GM12878 (cell line): ENCODE results near the gene CAPN10. TPM values are rescaled to one million over a fixed set of nuclear protein-coding genes. Genes with fewer than 3 reads are reported as not detected.

Experiments used
- CREM ChIP-seq: IDR thresholded peaks from 2 replicates; pipeline ENCODE4 v1.6.1; 2014; ENCODE audit warnings: antibody characterized with exemption, low read depth
- ETV6 ChIP-seq, 2 experiments: fragments of 450-650 bp in 1 of 2; IDR thresholded peaks in 1 of 2; conservative IDR thresholded peaks in 1 of 2; 2 replicates each; pipeline ENCODE4 v1.6.1; 2014; ENCODE audit warnings: antibody characterized with exemption in 1 of 2, borderline replicate concordance in 1 of 2, low read depth in 1 of 2, mild to moderate bottlenecking in 1 of 2, moderate library complexity in 1 of 2
- HDGF ChIP-seq: fragments of 450-650 bp; IDR thresholded peaks from 2 replicates; pipeline ENCODE4 v1.6.1; 2016; ENCODE audit warnings: antibody characterized with exemption
- JUND ChIP-seq: IDR thresholded peaks from 2 replicates; pipeline ENCODE4 v1.6.1; 2012; ENCODE audit warnings: low read depth, mild to moderate bottlenecking, low read length, improper control_type of control experiment, moderate library complexity
- LARP7 ChIP-seq: fragments of 450-650 bp; IDR thresholded peaks from 2 replicates; pipeline ENCODE4 v1.6.1; 2017; ENCODE audit warnings: mild to moderate bottlenecking
- MAX ChIP-seq: IDR thresholded peaks from 2 replicates; pipeline ENCODE4 v1.6.1; 2012; ENCODE audit warnings: low read depth, low read length, improper control_type of control experiment
- POU2F2 ChIP-seq: IDR thresholded peaks from 3 replicates; pipeline ENCODE4 v1.6.1; 2011; ENCODE audit warnings: low read depth, mild to moderate bottlenecking, low read length, borderline replicate concordance
- SP1 ChIP-seq: IDR thresholded peaks from one replicate; pipeline ENCODE4 v1.6.1; 2011; ENCODE audit warnings: low read depth, low read length
- SREBF1 ChIP-seq: IDR thresholded peaks from 2 replicates; pipeline ENCODE4 v1.6.1; 2012; ENCODE audit warnings: mild to moderate bottlenecking, low read length
- STAT1 ChIP-seq: fragments of 450-650 bp; conservative IDR thresholded peaks from 2 replicates; pipeline ENCODE4 v1.6.1; 2014; ENCODE audit warnings: antibody characterized with exemption, mild to moderate bottlenecking
- SUZ12 ChIP-seq: fragments of 200-600 bp; sonication (generic); IDR thresholded peaks from one replicate; pipeline ENCODE4 v1.6.1; 2018; ENCODE audit warnings: antibody characterized with exemption, mild to moderate bottlenecking; ENCODE audit not compliant: unreplicated experiment
- TAF1 ChIP-seq: IDR thresholded peaks from 2 replicates; pipeline ENCODE4 v1.6.1; 2011; ENCODE audit warnings: mild to moderate bottlenecking, low read depth, low read length, borderline replicate concordance
- TCF3 ChIP-seq: IDR thresholded peaks from 2 replicates; pipeline ENCODE4 v1.6.1; 2012; ENCODE audit warnings: low read depth, mild to moderate bottlenecking, low read length, borderline replicate concordance; ENCODE audit not compliant: insufficient read depth
- YY1 ChIP-seq: IDR thresholded peaks from 2 replicates; pipeline ENCODE4 v1.6.1; 2011; ENCODE audit warnings: low read depth, mild to moderate bottlenecking, low read length
- ZBED1 ChIP-seq: IDR thresholded peaks from 2 replicates; pipeline ENCODE4 v1.6.1; 2016; ENCODE audit warnings: borderline replicate concordance
- ZNF207 ChIP-seq: fragments of 450-650 bp; IDR thresholded peaks from 2 replicates; pipeline ENCODE4 v1.6.1; 2014; ENCODE audit warnings: antibody characterized with exemption, mild to moderate bottlenecking, borderline replicate concordance
- polyA plus RNA-seq, 11 experiments: library from polyadenylated mRNA; depleted of rRNA in 4 of 11; unstranded in 6 of 11; stranded (reverse) in 5 of 11; fragments of >200 nt; fragmentation: Nextera tagmentation in 4 of 11; fragmentation: Illumina TruSeq in 1 of 11; extraction: Ambion mirVana in 4 of 11; extraction: Trizol in 1 of 11; gene quantifications; 1 replicate in 1 of 11; 2 replicates in 10 of 11; pipeline versions ENCODE4 v1.2.1 to v1.2.3, GENCODE V29; 2011 to 2016; ENCODE audit warnings: inconsistent platforms in 2 of 11, missing spikeins in 2 of 11, low read depth in 1 of 11
- total RNA-seq, 4 experiments: library from RNA; depleted of rRNA in 3 of 4; stranded (reverse); fragments of >200 nt in 3 of 4; fragmentation: Illumina TruSeq in 1 of 4; extraction: Trizol in 1 of 4; gene quantifications; 2 replicates each; pipeline versions ENCODE4 v1.2.1 to v1.2.3, GENCODE V29; 2013 to 2021
- TF ChIP-seq, protein P1 (sequence below): fragments of 450-650 bp; IDR thresholded peaks from 2 replicates; pipeline ENCODE4 v1.6.1; 2016; ENCODE audit warnings: mild to moderate bottlenecking
- TF ChIP-seq, protein P2 (sequence below): fragments of 450-650 bp; conservative IDR thresholded peaks from 2 replicates; pipeline ENCODE4 v1.6.1; 2017; ENCODE audit warnings: mild to moderate bottlenecking, moderate library complexity

CAPN10 gene
- total and polyA plus RNA-seq, 10 of the 15 experiments (the other 5 are each of a cell fraction or from before 2014, with no cell fraction given): 0.37 to 40.6 (median 17.5) TPM

DNA sequence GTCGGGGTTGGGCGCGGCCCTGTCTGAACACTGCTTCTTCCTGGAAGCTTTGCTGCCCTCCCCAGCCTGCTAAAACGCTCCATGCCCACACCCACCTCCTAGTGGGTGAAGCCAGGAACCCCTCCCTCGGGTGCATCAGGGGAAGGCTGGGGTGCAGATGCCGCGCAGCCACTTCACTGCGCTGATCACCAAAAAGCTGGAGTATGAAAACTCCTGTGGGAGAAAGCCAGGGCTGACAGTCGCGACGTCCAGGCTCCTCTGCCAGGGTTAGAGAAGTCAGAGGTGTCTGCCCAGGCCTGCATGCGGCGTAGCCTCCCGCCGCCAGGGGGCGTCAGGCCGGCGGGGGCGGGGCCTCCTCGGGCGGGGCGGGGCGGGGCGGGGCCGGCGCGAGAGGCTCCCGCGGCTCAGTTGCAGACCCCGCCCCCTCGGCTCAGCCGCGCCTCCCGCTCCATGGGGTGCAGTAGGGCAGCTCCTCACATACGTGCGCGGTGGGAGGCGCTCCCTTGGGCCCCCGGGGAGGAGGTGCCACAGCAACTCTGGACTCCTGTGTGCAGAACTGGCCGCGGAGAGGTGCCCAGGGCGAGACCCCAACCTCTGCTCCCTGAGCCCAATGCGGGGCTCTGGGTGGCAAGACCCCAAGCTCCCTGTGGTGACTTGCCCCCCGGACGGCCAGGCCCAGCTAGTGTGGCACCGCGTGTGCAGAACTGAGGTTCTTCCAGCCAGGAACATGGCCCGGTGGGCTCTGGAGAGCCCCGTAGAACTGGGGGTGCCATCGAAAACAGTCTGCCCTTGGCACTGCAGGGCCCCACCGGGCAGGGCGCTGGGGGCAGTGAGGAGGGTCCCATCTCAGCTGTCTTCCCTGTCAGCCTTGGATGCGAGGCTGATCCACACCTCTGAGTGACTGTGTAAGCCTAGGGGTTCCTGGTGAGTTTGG, 20.1 kb upstream of the CAPN10 start (continued):
- TF ChIP-seq ETV6 (conservative IDR thresholded peaks at IDR 0.05 in 1 of 2, IDR thresholded peaks at IDR 0.05 in 1 of 2; ENCODE audit: borderline replicate concordance in 1 of 2, low read depth in 1 of 2) (no peak), JUND (0 out of 2 replicates have a peak, but pooled peaks have one; percentile 9), LARP7 (peak; percentile 23; the same call in 1 of the 2 replicates), MAX (0 out of 2 replicates have a peak, but pooled peaks have one; percentile 5), SP1 (peak; percentile 54), ZBED1 (no peak), TAF1 (peak; percentile 35; the same call in 1 of the 2 replicates), POU2F2 (peak; percentile 70; the same call in 2 of the 3 replicates), HDGF (peak; percentile 49), YY1 (peak; percentile 60), TCF3 (no peak), CREM (peak; percentile 58), STAT1 (no peak), SREBF1 (no peak), ZNF207 (0 out of 2 replicates have a peak, but pooled peaks have one; percentile 26), SUZ12 (no peak)
- TF ChIP-seq, protein P1, sequence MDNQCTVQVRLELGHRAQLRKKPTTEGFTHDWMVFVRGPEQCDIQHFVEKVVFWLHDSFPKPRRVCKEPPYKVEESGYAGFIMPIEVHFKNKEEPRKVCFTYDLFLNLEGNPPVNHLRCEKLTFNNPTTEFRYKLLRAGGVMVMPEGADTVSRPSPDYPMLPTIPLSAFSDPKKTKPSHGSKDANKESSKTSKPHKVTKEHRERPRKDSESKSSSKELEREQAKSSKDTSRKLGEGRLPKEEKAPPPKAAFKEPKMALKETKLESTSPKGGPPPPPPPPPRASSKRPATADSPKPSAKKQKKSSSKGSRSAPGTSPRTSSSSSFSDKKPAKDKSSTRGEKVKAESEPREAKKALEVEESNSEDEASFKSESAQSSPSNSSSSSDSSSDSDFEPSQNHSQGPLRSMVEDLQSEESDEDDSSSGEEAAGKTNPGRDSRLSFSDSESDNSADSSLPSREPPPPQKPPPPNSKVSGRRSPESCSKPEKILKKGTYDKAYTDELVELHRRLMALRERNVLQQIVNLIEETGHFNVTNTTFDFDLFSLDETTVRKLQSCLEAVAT: 0 out of 2 replicates have a peak, but pooled peaks have one; percentile 9
- TF ChIP-seq, protein P2, sequence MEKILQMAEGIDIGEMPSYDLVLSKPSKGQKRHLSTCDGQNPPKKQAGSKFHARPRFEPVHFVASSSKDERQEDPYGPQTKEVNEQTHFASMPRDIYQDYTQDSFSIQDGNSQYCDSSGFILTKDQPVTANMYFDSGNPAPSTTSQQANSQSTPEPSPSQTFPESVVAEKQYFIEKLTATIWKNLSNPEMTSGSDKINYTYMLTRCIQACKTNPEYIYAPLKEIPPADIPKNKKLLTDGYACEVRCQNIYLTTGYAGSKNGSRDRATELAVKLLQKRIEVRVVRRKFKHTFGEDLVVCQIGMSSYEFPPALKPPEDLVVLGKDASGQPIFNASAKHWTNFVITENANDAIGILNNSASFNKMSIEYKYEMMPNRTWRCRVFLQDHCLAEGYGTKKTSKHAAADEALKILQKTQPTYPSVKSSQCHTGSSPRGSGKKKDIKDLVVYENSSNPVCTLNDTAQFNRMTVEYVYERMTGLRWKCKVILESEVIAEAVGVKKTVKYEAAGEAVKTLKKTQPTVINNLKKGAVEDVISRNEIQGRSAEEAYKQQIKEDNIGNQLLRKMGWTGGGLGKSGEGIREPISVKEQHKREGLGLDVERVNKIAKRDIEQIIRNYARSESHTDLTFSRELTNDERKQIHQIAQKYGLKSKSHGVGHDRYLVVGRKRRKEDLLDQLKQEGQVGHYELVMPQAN: no peak; the same call in 1 of the 2 replicates
- TF ChIP-seq, all 136 proteins: peak for 23
